GM12878 (cell line): ENCODE data around the gene RDM1. TPM values are rescaled to one million over a fixed set of nuclear protein-coding genes. Genes with fewer than 3 reads are reported as not detected.

ENCODE experiments used
- ATAC-seq: fragments of 200-7000 bp; cut with Tn5 transposase; 3 replicates; pipeline ENCODE4 v1.9.1; 2020; ENCODE audit warnings: mild to moderate bottlenecking, moderate library complexity
- BruUV-seq: library from RNA; stranded (reverse); fragments of 400-500 nt; replicated peaks from 2 replicates; lab custom pipeline; 2021; lab: Mats Ljungman, UMichigan
- CTCF ChIA-PET: fragments of 300-600 bp; sonication (Branson Sonifier 250); formaldehyde crosslinking; extraction: SDS; loops from one replicate; lab custom pipeline; 2021; ENCODE audit warnings: inconsistent platforms; lab: Yijun Ruan, JAX
- POLR2A ChIA-PET: fragments of 350-600 bp; formaldehyde crosslinking; extraction: SDS; loops from one replicate; lab custom pipeline; 2021; ENCODE audit warnings: inconsistent platforms; lab: Charles Lee
- RAD21 ChIA-PET: fragments of 300-600 bp; sonication (Branson Sonifier 250); formaldehyde crosslinking; loops from one replicate; lab custom pipeline; 2023; ENCODE audit warnings: antibody characterized with exemption; ENCODE audit not compliant: unreplicated experiment; lab: Charles Lee
- SMC1A ChIA-PET: fragments of 300-600 bp; sonication (Branson Sonifier 250); formaldehyde crosslinking; loops from one replicate; lab custom pipeline; 2023; ENCODE audit not compliant: unreplicated experiment, uncharacterized antibody; lab: Charles Lee
- DNase-seq: peaks from one replicate; pipeline ENCODE4 v3.0.0-alpha.2; 2011; ENCODE audit warnings: low read depth, low spot score
- FAIRE-seq: peaks from 3 replicates; lab custom pipeline; 2011; peaks lifted over from hg19 to GRCh38; lab: Jason Lieb, UNC
- H2AFZ ChIP-seq: 2 replicates; pipeline ENCODE4 v1.6.0; 2011; ENCODE audit warnings: low read depth, low read length, control low read depth; ENCODE audit not compliant: control insufficient read depth
- H3K27ac ChIP-seq: 2 replicates; pipeline ENCODE4 v1.5.1; 2011; ENCODE audit warnings: control low read depth; ENCODE audit not compliant: control insufficient read depth, insufficient read depth
- H3K27me3 ChIP-seq, 2 experiments: replicated peaks in 1 of 2; 2 replicates each; pipeline versions ENCODE4 v1.6.0 to v1.6.1; 2011; ENCODE audit warnings: low read length in 1 of 2; ENCODE audit not compliant: control insufficient read depth in 2 of 2, insufficient read depth in 2 of 2
- H3K36me3 ChIP-seq, 2 experiments: 2 replicates each; pipeline ENCODE4 v1.5.1; 2011; ENCODE audit warnings: low read length in 1 of 2; ENCODE audit not compliant: control insufficient read depth in 2 of 2, insufficient read depth in 2 of 2
- H3K4me1 ChIP-seq: 2 replicates; pipeline ENCODE4 v1.6.1; 2011; ENCODE audit warnings: mild to moderate bottlenecking, low read length, moderate library complexity, mixed read lengths; ENCODE audit not compliant: control insufficient read depth, insufficient read depth
- H3K4me2 ChIP-seq: 2 replicates; pipeline ENCODE4 v1.6.0; 2011; ENCODE audit warnings: control low read depth; ENCODE audit not compliant: control insufficient read depth, insufficient read depth
- H3K4me3 ChIP-seq: fragments of 200-600 bp; sonication (generic); 2 replicates; pipeline ENCODE4 v1.5.1; 2016
- H3K79me2 ChIP-seq: 2 replicates; pipeline ENCODE4 v1.6.0; 2011; ENCODE audit warnings: low read length; ENCODE audit not compliant: control insufficient read depth, insufficient read depth
- H3K9ac ChIP-seq: 2 replicates; pipeline ENCODE4 v1.8.0; 2011; ENCODE audit warnings: low read length, control low read depth, mixed read lengths; ENCODE audit not compliant: control insufficient read depth, insufficient read depth
- H3K9me3 ChIP-seq: replicated peaks from 3 replicates; pipeline ENCODE4 v1.5.1; 2011; ENCODE audit warnings: mild to moderate bottlenecking, low read length; ENCODE audit not compliant: control insufficient read depth, insufficient read depth
- H4K20me1 ChIP-seq: 2 replicates; pipeline ENCODE4 v1.6.0; 2011; ENCODE audit not compliant: control insufficient read depth, insufficient read depth
- MXI1 ChIP-seq: fragments of 150-350 bp; IDR thresholded peaks from 2 replicates; pipeline ENCODE4 v1.6.1; 2011; ENCODE audit warnings: low read depth, mild to moderate bottlenecking, inconsistent platforms, low read length, improper control_type of control experiment
- PML ChIP-seq: IDR thresholded peaks from 2 replicates; pipeline ENCODE4 v1.6.1; 2012; ENCODE audit warnings: low read length, inconsistent platforms
- SMAD1 ChIP-seq: fragments of 450-650 bp; IDR thresholded peaks from 2 replicates; pipeline ENCODE4 v1.6.1; 2018; ENCODE audit warnings: mild to moderate bottlenecking, low read depth; ENCODE audit not compliant: partially characterized antibody
- STAT3 ChIP-seq: IDR thresholded peaks from 2 replicates; pipeline ENCODE4 v1.6.1; 2011; ENCODE audit warnings: low read depth, low read length, improper control_type of control experiment
- WGBS: methylation state at CpG from one replicate; pipeline ENCODE4 v1.1.6; 2016; ENCODE audit warnings: low lambda C conversion rate; ENCODE audit not compliant: insufficient replicate concordance, insufficient coverage; ENCODE audit errors: missing lambda C conversion rate; 5-methylcytosine and 5-hydroxymethylcytosine counted together
- in situ Hi-C: fragments of 300-500 bp; cut with MboI; formaldehyde crosslinking; loops from 9 replicates; pipeline ENCODE4 v1.14.3; 2018; ENCODE audit warnings: mixed read lengths
- intact Hi-C: fragments of 100-400 bp; cut with micrococcal nuclease; formaldehyde crosslinking; loops from one replicate; pipeline ENCODE4 v1.14.2; 2022; ENCODE audit not compliant: unreplicated experiment
- polyA plus RNA-seq, 11 experiments: library from polyadenylated mRNA; depleted of rRNA in 4 of 11; unstranded in 6 of 11; stranded (reverse) in 5 of 11; fragments of >200 nt; fragmentation: Nextera tagmentation in 4 of 11; fragmentation: Illumina TruSeq in 1 of 11; extraction: Ambion mirVana in 4 of 11; extraction: Trizol in 1 of 11; gene quantifications; 1 replicate in 1 of 11; 2 replicates in 10 of 11; pipeline versions ENCODE4 v1.2.1 to v1.2.3, GENCODE V29; 2011 to 2016; ENCODE audit warnings: inconsistent platforms in 2 of 11, missing spikeins in 2 of 11, low read depth in 1 of 11
- total RNA-seq, 4 experiments: library from RNA; depleted of rRNA in 3 of 4; stranded (reverse); fragments of >200 nt in 3 of 4; fragmentation: Illumina TruSeq in 1 of 4; extraction: Trizol in 1 of 4; gene quantifications; 2 replicates each; pipeline versions ENCODE4 v1.2.1 to v1.2.3, GENCODE V29; 2013 to 2021
- TF ChIP-seq, protein P1 (sequence below): fragments of 450-650 bp; IDR thresholded peaks from 2 replicates; pipeline ENCODE4 v1.6.1; 2017; ENCODE audit warnings: mild to moderate bottlenecking

Gene RDM1
- total and polyA plus RNA-seq, 10 of the 15 experiments (the other 5 are each of a cell fraction or from before 2014, with no cell fraction given), result 5.7 to 18.4 (median 10.7) TPM

DNA sequence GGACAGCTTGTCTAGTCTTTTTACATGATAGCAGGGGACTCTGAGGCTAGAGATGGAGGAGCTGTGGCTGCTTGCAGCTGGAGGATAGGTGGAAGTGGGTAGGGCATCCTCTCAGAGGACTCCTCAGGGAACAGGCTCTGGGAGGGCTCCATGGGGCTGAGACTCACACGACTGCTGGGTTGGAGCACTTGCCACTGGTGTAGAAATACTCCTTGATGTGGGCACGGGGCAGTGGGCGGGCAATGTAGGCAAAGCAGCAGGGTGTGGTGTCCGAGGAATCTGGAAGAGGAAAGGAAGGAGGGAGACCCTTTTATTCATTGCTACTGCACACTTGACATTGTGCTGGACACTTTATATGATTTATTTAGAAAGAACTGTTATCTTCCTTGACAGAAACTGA, 52.2 kb downstream of the RDM1 start:
- RAD21 ChIA-PET, result interaction anchor here (1.3 to 7.0 kb wide), 3 partner anchors 14 to 29 kb away, joined by 3 to 125 read pairs (median 5); no protein-coding TSS in a partner anchor
- SMC1A ChIA-PET, result interaction anchor here (1.3 to 14.1 kb wide), 5 partner anchors 16 to 52 kb away, joined by 3 to 155 read pairs (median 5); partner anchors contain the start of gene RDM1

More for the DNA sequence above, 52.2 kb downstream of the RDM1 start:
- TF ChIP-seq SMAD1 (no peak), PML (no peak), STAT3 (no peak), MXI1 (no peak)
- TF ChIP-seq, protein P1, sequence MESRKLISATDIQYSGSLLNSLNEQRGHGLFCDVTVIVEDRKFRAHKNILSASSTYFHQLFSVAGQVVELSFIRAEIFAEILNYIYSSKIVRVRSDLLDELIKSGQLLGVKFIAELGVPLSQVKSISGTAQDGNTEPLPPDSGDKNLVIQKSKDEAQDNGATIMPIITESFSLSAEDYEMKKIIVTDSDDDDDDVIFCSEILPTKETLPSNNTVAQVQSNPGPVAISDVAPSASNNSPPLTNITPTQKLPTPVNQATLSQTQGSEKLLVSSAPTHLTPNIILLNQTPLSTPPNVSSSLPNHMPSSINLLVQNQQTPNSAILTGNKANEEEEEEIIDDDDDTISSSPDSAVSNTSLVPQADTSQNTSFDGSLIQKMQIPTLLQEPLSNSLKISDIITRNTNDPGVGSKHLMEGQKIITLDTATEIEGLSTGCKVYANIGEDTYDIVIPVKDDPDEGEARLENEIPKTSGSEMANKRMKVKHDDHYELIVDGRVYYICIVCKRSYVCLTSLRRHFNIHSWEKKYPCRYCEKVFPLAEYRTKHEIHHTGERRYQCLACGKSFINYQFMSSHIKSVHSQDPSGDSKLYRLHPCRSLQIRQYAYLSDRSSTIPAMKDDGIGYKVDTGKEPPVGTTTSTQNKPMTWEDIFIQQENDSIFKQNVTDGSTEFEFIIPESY, result no peak
- CTCF ChIA-PET, result interaction anchor here (0.8 to 1.9 kb wide), 3 partner anchors 10 to 29 kb away, joined by 3 to 5 read pairs (median 4); no protein-coding TSS in a partner anchor
- Histone ChIP-seq H3K4me2 (no peak overlapping the region), H3K4me3 (no peak overlapping the region), H3K36me3 (no peaks in the 10 kb centered on the region), H2AFZ (no peak overlapping the region), H3K27me3 (no peaks in the 10 kb centered on the region), H3K4me1 (peaks cover 28% of the 10 kb centered on the region), H3K9me3 (no peaks in the 10 kb centered on the region), H3K27ac (no peak overlapping the region), H3K9ac (no peak overlapping the region), H4K20me1 (no peaks in the 10 kb centered on the region), H3K79me2 (no peaks in the 10 kb centered on the region)
- ATAC-seq (no peak), DNase-seq (no peak), FAIRE-seq (no peak)
- in situ Hi-C loops (no loop called here), intact Hi-C loops (no loop called here)
- no TSS peak for BruUV-seq
- WGBS, result 96% methylated on average over 4 of the region's 4 CpGs
- POLR2A ChIA-PET, result interaction anchor here (0.8 to 4.0 kb wide), 4 partner anchors 12 to 254 kb away, joined by 3 to 56 read pairs (median 4); partner anchors contain the start of gene TAF15
